ENCODE results near the gene ADARB2.

DNA sequence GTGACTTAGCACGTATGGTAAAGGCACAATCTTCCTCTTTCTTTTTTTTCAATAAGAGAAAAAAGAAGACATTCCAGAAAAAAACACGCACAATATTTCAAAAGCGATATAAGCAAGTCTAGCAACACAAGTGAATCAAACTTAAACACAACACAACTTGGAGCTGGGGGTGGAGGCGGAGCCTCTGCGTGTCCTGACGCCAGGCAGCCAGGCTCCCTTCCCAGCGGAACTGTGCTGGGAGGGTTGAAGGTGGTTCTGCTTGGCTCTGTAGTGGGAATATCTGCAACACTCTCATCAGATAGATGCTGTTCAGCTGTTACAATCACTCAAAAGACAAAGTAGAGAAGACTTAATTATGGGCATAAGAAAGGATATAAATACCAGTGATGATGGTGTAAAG is 469.8 kb downstream of the ADARB2 start:
- TF ChIP-seq, protein P1, sequence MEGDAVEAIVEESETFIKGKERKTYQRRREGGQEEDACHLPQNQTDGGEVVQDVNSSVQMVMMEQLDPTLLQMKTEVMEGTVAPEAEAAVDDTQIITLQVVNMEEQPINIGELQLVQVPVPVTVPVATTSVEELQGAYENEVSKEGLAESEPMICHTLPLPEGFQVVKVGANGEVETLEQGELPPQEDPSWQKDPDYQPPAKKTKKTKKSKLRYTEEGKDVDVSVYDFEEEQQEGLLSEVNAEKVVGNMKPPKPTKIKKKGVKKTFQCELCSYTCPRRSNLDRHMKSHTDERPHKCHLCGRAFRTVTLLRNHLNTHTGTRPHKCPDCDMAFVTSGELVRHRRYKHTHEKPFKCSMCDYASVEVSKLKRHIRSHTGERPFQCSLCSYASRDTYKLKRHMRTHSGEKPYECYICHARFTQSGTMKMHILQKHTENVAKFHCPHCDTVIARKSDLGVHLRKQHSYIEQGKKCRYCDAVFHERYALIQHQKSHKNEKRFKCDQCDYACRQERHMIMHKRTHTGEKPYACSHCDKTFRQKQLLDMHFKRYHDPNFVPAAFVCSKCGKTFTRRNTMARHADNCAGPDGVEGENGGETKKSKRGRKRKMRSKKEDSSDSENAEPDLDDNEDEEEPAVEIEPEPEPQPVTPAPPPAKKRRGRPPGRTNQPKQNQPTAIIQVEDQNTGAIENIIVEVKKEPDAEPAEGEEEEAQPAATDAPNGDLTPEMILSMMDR (IDR thresholded peaks at IDR 0.05 in 2 of 3, conservative IDR thresholded peaks at IDR 0.05 in 1 of 3; ENCODE audit: control insufficient read depth in 2 of 3, extremely low read depth in 1 of 3, insufficient read depth in 1 of 3, low read depth in 3 of 3, low read length in 3 of 3) = no peak
- TF ChIP-seq POLR2A (IDR thresholded peaks at IDR 0.05; ENCODE audit: low read depth, low read length) (no peak), POLR2AphosphoS2 (IDR thresholded peaks at IDR 0.05; ENCODE audit: low read depth, low read length) (no peak), SMC3 (IDR thresholded peaks at IDR 0.05; ENCODE audit: borderline replicate concordance, low read length) (no peak), MXI1 (IDR thresholded peaks at IDR 0.05; ENCODE audit: low read depth, low read length) (no peak)

Measured in GM12878 (cell line).